ENCODE results near the gene STK11.
A peak's percentile ranks its signal among the peaks of the same experiment; 100 is the strongest.

- TF ChIP-seq CTCF (IDR thresholded peaks at IDR 0.05) (no peak), EP300 (IDR thresholded peaks at IDR 0.05) (no peak), POLR2AphosphoS5 (IDR thresholded peaks at IDR 0.05) (peak; percentile 45), POLR2A (IDR thresholded peaks at IDR 0.05) (no peak)
These were observed 60.1 kb downstream of the STK11 start for GRCh38 chr19:1265615-1266128.

Measured in gastroesophageal sphincter (tissue), 3 donors.